Endometrial microvascular endothelial cells (primary cell): ENCODE data around the gene NR3C1. TPM values are rescaled to one million over a fixed set of nuclear protein-coding genes. Genes with fewer than 3 reads are reported as not detected.
"Not testable (repeated sequence)": the region's sequence is repeated elsewhere in the genome, so short reads cannot be mapped to it uniquely, and the experiment has no call there.

Source experiments
- in situ Hi-C: cut with HindIII; loops from 2 replicates; pipeline ENCODE4 v1.10.0; 2017; ENCODE audit warnings: low sequenced_read_pairs, low pct_unique_long_range_greater_than_20kb; ENCODE audit errors: inconsistent ontology term
- total RNA-seq: library from RNA; depleted of rRNA; stranded (reverse); fragments of >200 nt; gene quantifications from one replicate; pipeline ENCODE4 v1.2.3, GENCODE V29; 2015; ENCODE audit errors: inconsistent ontology term

Gene NR3C1
- total RNA-seq, 1 donor from 2014 or later, result 25.9 TPM

DNA sequence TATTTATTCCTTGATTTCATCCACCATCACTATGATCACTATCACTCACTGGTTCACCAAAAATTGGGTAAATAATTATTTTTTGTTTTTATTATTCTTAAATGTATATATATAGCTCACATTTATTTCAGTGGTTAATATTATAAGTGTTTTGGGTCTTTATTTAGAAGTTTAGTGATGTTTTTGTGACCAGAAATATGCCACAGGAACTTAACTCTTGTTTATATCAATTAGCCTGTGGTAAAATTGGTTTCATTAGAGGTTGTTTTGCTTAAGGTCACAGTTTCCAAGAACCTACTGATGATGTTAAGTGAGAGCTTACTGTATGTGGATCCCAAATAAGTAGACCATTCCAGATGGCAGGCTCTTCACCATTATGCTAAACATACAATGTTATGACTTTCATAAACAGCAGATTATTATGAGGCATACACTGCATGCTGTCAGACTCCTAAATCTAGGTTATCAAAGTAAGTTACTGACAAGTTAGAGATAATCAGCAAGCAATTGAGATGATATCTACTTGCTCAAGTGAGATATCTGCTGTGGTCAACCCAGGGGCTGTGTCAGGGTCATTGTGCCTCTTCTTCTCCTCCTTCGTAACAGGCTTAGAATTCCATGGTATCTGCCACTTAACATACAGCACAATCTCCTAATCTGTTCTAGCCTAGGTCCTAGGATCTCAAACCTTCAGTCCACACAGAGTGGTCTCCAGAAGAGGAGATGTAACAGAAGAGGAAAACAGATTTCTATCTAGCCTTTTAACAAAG, 57.6 kb downstream of the NR3C1 start:
- in situ Hi-C loops, result no loop called here

DNA sequence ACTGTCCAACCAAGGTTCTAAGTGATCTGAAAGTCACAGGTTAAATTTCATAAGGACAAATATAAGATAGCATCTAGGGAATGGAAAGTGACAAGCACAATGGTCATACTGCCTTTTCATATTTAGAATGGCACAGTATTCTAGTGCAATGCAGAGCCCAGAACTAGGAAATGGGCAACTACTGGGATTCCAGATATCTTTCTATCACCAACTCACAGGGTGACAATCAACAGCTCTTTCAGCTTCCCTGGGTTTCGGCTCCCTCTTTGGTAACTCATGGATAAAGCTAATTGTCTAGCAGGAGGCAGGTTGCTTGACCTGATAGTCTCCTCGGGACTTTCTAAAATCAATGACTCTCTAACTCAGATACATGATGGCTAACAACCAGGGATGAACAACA, 60.4 kb downstream of the NR3C1 start:
- in situ Hi-C loops, result no loop called here

DNA sequence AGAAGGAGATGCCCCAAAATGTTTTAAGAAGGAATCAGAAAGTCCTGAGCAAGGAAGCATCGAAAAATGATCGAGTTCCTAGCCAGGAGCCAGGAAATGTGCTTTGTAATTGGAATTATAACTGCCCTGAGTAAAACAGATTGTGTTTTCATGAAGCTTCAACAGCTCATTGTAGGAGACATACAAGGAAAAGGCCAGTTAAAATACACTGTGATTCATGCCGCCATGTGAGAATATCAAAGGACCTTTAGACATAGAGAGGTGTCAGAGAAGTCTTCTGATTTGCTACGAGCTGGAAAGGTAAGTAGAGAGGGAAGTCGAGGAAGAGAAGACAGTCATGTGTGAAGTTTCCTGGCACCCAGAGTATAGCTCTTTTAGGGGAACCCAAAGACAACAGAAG, 60.9 kb downstream of the NR3C1 start:
- in situ Hi-C loops, result no loop called here

DNA sequence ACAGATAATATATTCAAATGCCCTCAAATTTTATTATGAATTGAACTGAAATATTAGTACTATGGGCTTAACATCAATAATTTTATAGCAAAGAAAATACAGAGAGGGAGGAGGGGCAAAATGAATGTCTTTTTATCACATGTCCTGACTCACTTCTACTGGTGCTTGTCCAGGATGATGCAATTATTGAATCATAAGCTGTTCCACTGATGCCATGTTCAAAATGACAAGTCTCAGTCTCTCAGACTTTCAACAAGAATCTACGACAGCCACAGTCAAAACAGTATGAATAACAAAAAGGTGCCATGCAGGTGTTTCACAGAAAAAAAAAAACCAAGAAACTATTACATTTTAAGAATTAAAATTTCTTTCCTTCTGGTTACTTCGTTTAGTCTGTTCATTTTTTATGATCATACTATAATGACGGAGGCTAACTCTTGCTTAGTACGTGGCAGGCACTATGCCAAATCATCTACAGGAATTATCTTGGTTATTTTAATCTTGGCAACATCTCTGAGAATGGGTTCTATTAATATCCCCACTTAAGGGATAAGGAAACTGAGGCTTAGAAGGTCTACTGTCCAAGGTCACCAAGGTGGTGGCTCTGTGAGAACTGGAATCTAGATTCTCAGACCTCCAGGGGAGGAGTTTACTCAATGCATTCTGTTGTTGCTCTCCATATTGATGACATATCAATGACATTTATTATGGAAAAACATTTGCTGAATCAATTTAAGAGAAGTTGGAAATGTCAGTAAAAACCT, 61.5 kb downstream of the NR3C1 start:
- in situ Hi-C loops, result no loop called here

GRCh38 chr5:143340891-143341685, 62.4 kb downstream of the NR3C1 start:
- in situ Hi-C loops, result no loop called here

DNA sequence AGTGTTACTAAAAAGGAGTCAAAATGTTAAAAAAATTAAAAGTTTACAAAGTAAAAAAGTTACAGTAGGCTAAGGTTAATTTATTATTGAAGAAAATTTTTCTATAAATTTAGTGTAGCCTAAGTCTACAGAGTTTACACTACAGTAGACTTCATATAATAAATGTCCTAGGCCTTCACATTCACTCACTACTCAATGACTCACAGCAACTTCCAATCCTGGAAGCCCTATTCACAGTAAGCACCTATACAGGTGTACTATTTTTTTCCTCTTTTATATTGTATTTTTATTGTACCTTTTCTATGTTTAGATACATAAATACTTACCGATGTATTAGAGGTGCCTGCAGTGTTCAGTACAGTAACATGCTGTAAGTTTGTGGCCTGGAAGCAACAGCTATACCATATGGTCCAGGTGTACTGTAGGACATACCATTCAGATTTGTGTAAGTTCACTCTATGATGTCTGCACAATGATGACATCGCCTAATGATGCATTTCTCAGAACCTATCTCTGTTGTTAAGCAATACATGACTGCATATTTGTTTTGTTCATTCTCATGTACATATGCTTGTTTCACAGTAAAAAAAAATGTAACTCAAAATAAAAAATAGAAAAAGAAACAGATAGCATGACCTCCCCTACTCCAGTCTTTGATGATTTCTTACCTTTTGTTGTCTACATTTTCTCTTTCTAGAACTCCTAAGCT, 64.7 kb downstream of the NR3C1 start:
- in situ Hi-C loops, result no loop called here

DNA sequence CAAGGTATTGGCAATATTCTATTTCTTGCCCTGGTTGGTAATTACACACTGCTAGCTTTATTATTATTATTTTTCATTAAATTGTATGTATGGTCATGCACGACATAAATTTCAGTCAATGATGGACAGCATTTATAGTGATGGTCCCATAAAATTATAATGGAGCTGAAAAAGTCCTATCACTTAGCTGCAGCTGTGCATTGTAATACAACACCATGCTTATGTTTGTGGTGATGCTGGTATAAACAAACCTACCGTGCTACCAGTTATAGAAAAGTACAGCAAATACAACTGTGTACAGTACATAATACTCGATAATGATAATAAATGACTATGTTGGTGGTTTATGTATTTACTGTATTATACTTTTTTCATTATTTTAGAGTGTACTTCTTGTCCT, 65.5 kb downstream of the NR3C1 start:
- in situ Hi-C loops, result no loop called here

DNA sequence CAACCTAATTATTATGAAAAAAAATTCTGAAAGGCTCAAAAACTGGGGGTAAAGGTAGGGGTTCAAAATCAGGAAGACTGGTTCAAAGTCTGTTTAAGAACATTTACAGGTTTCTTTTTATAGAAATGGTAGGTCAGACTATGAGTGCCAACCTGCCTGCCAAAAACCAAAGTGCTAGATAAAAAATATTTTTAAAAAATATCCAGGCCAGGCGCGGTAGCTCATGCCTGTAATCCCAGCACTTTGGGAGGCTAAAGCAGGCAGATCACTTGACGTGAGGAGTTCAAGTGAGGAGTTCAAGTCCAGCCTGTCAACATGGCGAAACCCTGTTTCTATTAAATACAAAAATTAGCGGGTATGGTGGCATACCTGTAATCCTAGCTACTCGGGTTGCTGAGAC, 67.0 kb downstream of the NR3C1 start:
- in situ Hi-C loops, result no loop called here

DNA sequence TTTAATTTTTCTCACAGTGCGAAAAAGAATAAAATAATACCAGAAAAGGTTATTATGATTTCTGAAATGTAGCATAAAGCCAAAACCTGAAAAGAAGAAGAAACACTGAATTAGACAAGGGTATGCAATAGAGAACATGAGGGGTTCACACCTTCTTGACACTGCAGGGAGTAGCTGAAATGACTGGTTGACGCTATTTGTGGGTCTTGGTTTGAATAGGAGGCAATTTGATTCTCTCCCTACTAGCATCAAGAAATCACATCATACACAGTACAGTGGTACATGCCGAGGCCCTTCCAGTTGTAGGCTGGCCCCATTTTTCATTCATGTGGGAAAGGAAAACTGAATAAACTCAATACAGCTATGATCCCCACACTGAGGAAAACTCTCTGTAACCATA, 68.6 kb downstream of the NR3C1 start:
- in situ Hi-C loops, result no loop called here

DNA sequence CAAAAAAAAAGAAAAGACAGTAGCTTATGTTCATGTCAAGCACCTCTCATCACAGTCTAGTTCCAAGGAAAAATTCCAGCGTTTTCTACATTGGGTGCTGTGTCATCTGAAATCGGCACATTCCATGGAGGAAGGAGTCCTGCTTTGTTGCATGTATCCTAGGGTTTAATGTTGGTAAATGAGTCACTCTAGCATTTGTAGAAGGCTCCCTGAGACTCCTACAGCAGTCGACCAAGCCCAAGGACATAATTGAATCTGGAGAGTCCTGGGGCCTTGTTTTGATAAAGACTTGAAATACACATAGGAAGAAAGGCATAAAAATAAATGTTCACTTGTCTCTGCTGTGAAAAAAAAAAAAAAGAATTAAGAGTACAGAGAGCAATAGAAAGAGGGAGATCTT, 69.1 kb downstream of the NR3C1 start:
- in situ Hi-C loops, result not testable (repeated sequence)

GRCh38 chr5:143331956-143332355, 71.5 kb downstream of the NR3C1 start:
- in situ Hi-C loops, result no loop called here

GRCh38 chr5:143329843-143330242, 73.6 kb downstream of the NR3C1 start:
- in situ Hi-C loops, result no loop called here

GRCh38 chr5:143328589-143329220, 74.8 kb downstream of the NR3C1 start:
- in situ Hi-C loops, result no loop called here

DNA sequence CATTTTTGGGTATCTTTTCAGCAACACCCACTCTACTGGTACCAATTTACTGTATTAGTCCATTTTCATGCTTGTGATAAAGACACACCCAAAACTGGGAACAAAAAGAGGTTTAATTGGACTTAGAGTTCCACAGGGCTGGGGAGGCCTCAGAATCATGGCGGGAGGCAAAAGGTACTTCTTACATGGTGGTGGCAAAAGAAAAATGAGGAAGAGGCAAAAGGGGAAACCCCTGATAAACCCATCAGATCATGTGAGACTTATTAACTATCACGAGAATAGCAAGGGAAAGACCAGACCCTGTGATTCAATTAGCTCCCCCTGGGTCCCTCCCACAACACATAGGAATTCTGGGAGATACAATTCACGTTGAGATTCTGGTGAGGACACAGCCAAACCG, 78.4 kb downstream of the NR3C1 start:
- in situ Hi-C loops, result not testable (repeated sequence)

- in situ Hi-C loops, result not testable (repeated sequence)
Observed at GRCh38 chr5:143322931-143323630, 80.4 kb downstream of the NR3C1 start.

DNA sequence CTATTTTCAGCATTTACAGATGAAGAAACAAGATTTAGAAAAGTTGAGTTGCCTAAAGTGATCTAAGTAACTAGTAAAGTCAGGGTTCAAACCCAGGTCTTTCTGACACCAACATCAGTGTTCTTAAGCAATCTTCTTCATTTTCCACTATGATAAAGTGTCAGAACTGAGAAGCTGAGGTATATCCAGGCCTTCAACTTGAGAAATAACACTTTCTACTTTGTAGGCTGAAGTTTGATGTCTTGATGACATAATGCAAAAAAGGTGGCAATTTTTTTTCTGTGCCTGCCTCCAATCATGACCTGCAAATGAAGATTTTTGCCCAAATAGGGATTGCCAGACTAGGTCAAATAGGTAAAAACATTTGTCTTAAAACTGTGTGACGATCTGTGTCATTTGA, 81.3 kb downstream of the NR3C1 start:
- in situ Hi-C loops, result no loop called here

- in situ Hi-C loops, result no loop called here
Observed at GRCh38 chr5:143319437-143320227, 83.9 kb downstream of the NR3C1 start.
